Heart left ventricle (tissue), 13 donors: ENCODE data around the gene VANGL1.

ENCODE experiments used
- POLR2A ChIP-seq, 2 donors: fragments of 450-650 bp; IDR thresholded peaks; one replicate each; pipeline ENCODE4 v1.6.1; 2017; ENCODE audit warnings: antibody characterized with exemption in 2 of 2, mild to moderate bottlenecking in 2 of 2, moderate library complexity in 2 of 2
- TF ChIP-seq, protein P1 (sequence below), 12 donors: fragments of 200-600 bp; sonication (generic) in 4 of 12; IDR thresholded peaks; one replicate each; pipeline versions ENCODE4 v1.5.0 to v1.8.0; 2018 to 2022; ENCODE audit warnings: antibody characterized with exemption in 12 of 12, mild to moderate bottlenecking in 5 of 12
- donor health status: ischemic (EF 13 %, LVEDD 7.1; RV severe dilation, severe dysfunction).
- donor health status: DM: no; HTN: yes; CAD: no.
- donor health status: DM: no; HTN: no; CAD: no.
- donor health status: ischemic (EF 25% LVEDD 6.9; RV normal size, moderate dysfunction).
- donor health status: ischemic (EF 25% LVEDD 5.7; RV mildly dilated, moderate dysfunction).
- donor health status: ischemic (EF 35%, LVEDD 5.7; RV mildly dilated, moderate dysfunction).
- donor health status: nonischemic (EF 11% LVEDD 7.7; RV severe dilation, severe dysfunction).
- donor health status: DM: yes; HTN: yes; CAD: no.
- donor health status: PGD.
- donor health status: ischemic (EF 29% LVEDD 5.4; RV normal size, mild dysfunction).
- donor health status: nonischemic (EF 23%, LVEDD 6.1; RV moderate dilation, normal function).

GRCh38 chr1:115690972-115691371 lies 49.2 kb downstream of the VANGL1 start:
- TF ChIP-seq, protein P1, sequence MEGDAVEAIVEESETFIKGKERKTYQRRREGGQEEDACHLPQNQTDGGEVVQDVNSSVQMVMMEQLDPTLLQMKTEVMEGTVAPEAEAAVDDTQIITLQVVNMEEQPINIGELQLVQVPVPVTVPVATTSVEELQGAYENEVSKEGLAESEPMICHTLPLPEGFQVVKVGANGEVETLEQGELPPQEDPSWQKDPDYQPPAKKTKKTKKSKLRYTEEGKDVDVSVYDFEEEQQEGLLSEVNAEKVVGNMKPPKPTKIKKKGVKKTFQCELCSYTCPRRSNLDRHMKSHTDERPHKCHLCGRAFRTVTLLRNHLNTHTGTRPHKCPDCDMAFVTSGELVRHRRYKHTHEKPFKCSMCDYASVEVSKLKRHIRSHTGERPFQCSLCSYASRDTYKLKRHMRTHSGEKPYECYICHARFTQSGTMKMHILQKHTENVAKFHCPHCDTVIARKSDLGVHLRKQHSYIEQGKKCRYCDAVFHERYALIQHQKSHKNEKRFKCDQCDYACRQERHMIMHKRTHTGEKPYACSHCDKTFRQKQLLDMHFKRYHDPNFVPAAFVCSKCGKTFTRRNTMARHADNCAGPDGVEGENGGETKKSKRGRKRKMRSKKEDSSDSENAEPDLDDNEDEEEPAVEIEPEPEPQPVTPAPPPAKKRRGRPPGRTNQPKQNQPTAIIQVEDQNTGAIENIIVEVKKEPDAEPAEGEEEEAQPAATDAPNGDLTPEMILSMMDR (IDR thresholded peaks at IDR 0.05): no peak
- TF ChIP-seq POLR2A (IDR thresholded peaks at IDR 0.05): no peak
